Forelimb muscle (tissue), 1 donor: ENCODE data around the gene GPA33. TPM values are rescaled to one million over a fixed set of nuclear protein-coding genes. Genes with fewer than 3 reads are reported as not detected.

Experiments
- DNase-seq: peaks from one replicate; pipeline ENCODE4 v3.0.0-alpha.2; 2013; ENCODE audit warnings: low read depth
- polyA plus RNA-seq: library from polyadenylated mRNA; unstranded; fragments of 120-200 nt; gene quantifications from one replicate; pipeline ENCODE4 v1.2.1, GENCODE V29; 2013; ENCODE audit not compliant: insufficient read length

Gene GPA33
- polyA plus RNA-seq, 1 donor, result 0.22 TPM

DNA sequence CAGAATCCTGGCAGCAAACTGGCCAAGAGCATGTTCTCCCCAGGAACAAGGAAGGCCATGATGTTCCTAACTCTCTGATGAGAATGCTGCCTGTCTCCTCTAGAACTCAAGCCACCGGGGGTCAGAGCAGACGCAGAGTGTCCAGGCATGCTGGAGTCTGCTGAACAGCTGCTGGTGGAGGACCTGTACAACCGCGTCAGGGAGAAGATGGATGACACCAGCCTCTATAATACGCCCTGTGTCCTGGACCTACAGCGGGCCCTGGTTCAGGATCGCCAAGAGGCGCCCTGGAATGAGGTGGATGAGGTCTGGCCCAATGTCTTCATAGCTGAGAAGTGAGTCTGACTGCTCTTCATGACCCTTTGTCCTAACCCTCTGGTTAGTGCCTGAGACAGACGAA is 27.0 kb upstream of the GPA33 start:
- no peak for DNase-seq

- no peak for DNase-seq
Measured at GRCh38 chr1:167116174-167116573, 26.0 kb upstream of the GPA33 start.

DNA sequence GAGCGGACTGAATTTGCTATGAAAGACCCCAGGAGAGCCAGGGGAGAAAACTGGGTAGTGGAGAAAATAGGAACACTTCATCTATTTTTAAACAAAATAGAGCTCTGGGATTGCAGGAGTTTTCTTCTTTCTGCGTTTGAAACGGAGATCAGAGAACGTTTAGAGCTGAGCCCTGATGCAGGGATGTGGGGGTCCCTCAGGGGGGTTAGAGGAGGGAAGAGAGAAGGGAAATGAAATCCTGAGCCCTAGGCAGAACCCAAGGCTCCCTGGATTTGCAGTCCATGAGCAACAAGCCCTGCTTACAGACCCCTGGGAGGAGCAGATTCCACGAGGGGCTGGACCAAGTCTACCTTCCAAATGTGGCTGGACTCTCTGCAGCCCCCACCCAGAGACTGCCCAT is 25.5 kb upstream of the GPA33 start:
- no peak for DNase-seq

DNA sequence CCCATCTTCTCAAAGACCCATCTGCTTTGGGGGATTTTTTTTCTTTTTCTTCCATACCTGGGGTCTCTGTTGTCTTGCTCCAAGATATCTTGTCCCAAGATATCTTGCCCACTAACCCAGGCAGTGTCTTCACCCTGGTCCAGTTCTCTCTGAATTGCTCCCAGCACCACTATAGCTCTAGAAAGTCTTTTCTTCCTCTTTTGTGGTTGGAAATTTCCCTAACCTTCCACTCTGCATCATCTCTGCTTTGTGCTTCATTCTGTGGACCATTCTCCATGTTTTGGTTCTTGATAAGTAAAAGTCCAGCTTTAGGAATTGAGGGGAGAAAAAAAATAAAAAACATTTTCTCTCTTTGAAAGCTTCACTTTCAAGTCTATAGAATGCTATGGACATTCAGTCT is 24.5 kb upstream of the GPA33 start:
- no peak for DNase-seq

GRCh38 chr1:167111868-167112709 is 21.9 kb upstream of the GPA33 start:
- no peak for DNase-seq

GRCh38 chr1:167110586-167110985 is 20.4 kb upstream of the GPA33 start:
- no peak for DNase-seq

DNA sequence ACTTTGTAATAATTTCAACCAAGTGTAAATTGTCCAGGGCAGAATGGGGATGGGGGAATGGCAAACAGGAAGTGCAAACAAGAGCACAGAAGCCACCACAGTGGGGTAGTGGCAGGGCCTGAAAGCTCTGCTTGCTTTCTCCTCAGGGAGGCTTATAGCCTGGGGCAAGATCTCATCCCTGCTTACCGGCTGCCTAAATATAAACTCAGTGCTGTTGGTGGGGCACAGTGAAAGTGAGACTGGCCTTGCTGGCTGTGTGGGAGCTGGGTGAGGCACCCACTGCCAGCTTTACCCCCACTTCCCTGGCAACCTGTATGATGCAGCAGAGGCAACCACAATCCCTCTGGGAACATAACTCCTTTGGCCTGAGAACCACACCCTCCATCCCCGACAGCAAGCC is 18.9 kb upstream of the GPA33 start:
- DNase-seq, result no peak

DNA sequence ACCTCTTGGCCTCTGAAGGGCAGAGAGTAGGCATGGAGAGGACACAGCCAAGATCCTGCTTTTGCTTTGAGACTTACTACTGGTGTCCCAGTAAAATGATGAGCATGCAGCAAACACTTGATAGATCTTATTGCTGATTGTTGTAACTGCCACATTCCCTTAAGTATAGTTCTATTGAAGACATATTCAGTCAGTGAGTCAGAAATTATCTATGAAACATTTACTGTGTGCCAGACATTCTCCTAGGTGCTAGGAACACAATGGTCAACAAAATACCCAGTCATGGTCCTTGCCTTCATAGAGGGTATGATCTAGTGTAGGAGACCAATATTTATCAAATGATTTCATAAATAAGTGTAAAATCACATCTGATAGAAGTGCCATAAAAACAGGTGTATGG is 17.3 kb upstream of the GPA33 start:
- no peak for DNase-seq

GRCh38 chr1:167106119-167106461 is 15.9 kb upstream of the GPA33 start:
- DNase-seq, result no peak

DNA sequence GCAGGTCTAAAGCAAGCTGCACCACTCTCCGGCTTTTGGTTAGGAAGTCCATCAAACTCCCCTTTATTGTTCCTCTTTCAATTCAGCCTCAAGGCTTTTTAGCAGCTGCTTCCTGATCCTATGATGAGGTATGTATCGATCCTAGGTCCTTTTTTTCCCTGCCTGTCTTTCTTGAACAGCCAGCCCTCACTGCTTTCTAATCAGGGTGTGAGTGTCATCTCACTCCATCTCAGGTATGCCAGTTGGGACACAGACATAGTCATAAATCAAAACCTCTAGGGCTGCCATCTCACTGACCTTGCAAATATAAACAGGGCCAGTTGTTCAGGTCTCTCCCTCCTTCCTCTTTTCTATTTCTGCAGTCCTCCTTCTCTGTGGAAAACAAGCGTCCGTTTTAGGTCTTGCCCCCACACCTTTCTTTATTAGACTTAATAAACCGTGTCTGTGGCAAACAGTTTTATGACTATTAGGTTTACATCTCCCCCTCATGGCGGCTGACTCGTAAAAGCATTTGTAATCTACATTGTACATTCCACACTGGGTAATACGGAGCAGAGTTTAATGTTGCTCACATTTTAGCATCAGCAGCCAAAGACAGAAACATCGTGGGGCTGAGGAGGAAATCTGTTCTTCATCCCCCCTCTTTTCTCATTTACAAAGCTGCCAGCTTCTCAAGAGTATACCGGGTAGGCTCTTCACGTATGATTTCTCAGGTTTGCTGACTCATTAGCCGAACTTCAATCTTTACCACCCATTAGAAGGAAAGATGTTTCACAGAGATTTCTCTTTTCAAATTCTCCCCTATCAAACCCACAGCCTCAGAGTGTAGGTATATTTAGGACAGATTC is 15.3 kb upstream of the GPA33 start:
- no peak for DNase-seq

- no peak for DNase-seq
Measured at GRCh38 chr1:167104256-167104633, 14.1 kb upstream of the GPA33 start.

DNA sequence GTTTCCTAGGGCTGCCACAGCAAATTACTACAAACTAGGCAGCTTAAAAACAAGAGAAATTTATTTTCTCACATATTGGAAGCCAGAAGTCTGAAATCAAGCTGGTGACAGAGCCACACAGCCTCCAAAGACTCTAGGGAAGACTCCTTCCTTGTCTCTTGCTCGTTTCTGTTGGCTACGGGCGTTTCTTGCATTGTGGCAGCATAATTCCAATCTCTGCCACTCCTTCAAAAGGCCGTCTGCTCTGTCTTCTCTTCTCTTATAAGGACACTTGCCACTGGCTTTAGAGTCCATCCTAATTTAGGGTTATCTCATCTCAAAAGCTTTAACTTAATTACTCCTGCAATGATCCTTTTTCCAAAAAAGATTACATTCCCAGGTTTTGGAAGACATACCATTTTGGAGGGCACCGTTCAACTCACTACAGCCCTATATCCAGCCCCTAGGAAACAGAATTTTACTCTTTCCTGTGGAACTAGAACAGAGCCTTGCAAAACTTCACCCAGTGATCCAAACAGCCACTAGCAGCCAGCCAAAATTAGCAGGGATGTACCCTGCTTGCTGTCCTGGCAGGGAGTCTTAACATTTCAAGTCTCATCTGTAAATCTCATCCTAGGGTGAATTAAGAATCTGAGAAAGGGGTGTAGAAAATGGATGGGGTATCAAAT is 12.9 kb upstream of the GPA33 start:
- DNase-seq, result no peak

GRCh38 chr1:167101754-167102153 is 11.6 kb upstream of the GPA33 start:
- no peak for DNase-seq

- no peak for DNase-seq
Measured at GRCh38 chr1:167100730-167101129, 10.6 kb upstream of the GPA33 start.

DNA sequence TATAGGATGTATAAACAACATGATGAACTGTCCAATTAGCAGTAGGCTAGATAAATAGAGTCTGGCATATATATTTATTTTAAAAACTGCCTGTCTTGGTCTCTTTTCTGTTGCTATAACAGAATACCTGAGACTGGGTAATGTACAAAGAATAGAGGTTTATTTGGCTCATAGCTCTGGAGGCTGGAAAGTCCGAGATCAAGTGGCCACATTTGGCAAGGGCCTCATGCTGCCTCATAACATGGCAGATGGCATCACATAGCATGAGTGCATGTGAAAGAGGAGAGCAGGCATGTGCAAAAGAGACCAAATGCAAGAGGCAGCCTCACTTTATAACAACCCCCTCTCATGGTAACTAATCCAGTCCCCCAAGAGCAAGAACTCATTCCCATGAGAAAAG is 9.7 kb upstream of the GPA33 start:
- no peak for DNase-seq

GRCh38 chr1:167095368-167095767 is 5.2 kb upstream of the GPA33 start:
- DNase-seq, result no peak

DNA sequence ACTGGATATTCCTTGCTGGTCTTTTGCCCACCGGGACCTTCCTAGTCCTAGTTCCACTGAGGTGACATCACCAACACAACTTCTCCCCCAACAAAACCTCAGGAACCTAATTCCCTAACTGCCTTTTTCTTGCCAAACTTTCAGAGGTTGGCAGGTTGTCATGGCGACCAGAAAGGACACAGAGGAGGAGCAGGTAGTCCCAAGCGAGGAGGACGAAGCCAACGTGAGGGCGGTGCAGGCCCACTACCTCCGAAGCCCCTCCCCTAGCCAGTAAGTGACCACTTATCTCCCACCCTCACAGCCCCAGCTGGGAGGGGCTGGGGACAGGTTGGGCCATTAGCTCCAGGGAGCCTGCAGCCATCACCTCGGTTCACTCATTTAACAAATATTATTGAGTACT is 4.5 kb upstream of the GPA33 start:
- DNase-seq, result no peak

- no peak for DNase-seq
Measured at GRCh38 chr1:167093846-167094516, 3.8 kb upstream of the GPA33 start, which contains the start of gene STYXL2. TSS of gene STYXL2 (plus strand) at chr1:167094075. CDS start at chr1:167094850, 775 bp downstream.

DNA sequence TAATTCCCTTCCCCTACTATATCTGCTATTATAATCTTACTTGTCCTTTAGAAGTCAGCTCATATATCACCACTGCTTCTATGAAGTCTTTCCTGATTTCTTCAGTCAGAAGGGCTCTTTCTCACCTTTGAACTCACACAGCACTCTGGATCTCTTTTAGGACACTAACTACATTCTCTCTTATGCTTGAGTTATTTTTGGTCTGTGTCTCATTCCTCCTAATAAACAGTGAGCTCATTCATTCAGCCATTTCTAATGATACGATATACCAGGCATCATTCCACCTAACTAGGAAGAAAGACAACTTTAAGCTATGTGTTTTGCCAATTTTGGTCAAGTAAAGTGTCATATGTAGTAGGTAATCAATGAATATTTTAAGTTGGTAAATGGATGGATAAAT is 2.5 kb upstream of the GPA33 start:
- DNase-seq, result no peak

DNA sequence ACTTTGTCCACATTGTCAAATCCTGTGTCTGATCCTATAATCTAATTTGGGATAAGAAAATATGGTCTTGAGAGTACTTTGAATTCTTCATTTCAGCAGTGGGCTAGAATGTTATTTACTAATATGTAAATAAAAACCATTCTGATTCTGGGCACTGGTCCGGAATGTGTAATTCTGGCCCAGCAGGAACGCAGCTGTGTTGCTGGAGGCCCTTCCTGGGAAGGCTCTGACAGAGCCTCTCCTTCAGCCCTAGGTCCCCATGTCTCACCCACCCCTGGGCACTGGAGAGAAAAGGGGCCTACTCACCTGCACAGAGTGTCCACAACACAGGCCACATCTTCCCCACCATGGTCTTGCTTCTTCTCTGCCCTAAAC is 251 bp downstream of the GPA33 start:
- no peak for DNase-seq

- DNase-seq, result no peak
Measured at GRCh38 chr1:167088746-167089417, 1.3 kb downstream of the GPA33 start.
